ENCODE data around the gene MEGF8.
A peak's percentile ranks its signal among the peaks of the same experiment; 100 is the strongest.
"Not testable (repeated sequence)": the region's sequence is repeated elsewhere in the genome, so short reads cannot be mapped to it uniquely, and the experiment has no call there.

MEGF8 gene

DNA sequence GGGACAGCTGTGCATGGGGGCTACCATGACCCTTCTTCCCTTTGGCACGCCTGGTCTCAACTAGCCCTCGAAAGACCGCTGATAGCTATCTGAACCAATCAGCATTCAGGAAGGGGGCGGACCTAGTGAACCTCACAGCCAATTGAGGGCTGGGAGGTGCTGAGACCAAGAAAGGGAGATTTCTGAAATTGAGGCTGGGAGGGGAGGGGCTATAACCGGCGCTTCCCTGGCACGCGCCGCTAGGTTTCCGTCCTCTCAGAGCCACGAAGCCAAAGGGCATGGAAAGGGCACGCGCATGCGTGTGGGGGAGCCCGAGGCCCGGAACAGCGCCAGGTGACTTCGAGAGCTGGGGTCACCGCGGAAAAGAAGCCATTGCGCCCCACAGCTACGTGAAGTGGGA is 18.8 kb upstream of the MEGF8 start:
- DNase-seq = no peak

DNA sequence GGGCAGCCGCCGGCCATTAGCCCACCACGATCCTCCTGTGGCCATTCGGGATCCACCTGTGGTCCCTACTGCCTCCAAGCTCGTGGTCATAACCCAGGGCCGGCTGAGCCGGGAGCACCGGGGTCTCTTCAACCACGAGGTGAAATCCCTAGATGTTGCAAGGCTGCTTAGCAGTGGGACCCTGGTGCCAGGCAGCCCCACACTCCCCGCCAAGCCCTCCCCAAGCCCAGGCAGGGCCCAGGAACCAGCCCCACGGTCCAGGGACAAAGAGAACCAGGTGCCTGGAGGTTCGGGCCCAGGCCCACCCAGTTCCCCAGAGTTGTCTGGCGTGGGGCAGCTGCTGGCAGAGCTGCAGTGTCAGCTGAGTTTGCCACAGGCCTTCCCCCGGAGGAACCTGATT is 15.7 kb upstream of the MEGF8 start:
- DNase-seq = no peak

DNA sequence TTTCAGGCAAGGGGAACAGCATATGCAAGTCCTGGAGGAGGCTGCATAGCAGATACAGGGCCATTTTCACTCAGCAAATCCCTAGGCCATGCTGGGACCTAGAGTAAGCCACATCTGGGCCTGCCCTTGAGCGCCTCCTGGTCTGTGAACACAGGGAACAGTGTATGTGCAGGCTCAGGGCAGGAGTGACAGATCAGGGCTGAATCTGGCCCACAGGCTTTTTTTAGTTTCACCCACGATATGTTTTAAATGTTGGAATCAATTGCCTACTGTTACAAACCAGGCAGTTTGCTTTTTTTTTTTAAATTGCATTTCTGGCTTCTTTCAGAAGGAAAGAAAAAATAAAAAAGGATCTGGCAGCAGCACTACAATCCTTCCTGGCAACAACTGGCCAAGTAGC is 13.8 kb upstream of the MEGF8 start:
- no peak for DNase-seq

DNA sequence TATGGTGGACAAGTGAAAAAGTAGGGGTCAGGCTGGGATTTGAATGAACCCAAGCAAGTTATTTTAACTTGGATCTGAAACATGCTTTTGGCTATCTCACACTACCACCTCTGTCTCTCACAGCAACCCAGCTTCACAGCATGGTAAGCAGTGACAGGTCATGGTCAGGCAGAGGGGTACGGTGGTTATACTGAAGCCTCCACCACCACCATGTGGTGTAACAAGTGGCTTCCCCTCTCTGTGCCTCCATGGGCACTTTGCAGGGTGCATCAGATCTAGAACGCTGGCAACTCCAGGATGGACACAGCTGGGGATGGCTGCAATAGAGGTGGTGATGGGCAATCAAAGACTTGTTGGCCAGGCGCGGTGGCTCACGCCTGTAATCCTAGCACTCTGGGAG is 13.1 kb upstream of the MEGF8 start:
- no peak for DNase-seq

DNA sequence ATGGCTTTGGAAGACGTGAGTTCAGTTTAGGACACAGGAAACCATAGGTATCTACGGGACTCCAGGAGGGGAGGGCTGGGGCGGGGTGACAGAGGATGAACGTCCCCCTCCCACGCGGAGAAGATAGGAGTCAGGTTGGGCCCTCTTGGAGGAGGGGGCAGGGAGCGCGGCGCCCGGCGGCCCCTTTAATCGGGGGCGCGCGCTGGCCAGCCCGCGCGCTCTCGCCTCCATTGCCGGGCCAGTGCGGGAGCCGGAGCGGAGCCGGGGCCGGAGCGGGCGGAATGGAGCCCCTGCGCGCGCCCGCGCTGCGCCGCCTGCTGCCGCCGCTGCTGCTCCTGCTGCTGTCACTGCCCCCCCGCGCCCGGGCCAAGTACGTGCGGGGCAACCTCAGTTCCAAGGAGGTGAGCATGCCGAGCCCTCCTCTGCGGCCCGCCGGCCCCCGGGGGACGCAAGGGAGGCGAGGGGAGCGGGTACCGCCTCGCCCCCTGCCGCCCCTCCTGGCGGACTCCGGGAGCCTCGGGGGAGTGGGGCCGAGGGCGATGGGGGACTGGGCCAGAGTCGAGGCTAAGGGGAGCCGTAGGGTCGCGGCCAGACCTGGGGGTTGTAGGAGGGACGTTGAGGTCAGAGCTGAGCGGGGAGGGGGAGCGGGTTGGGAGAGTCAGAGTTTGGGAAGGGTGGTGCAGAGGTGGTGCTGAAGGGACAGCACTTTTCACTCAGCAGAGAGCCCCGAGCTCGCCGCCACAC is 12.2 kb upstream of the MEGF8 start, which contains the start of gene TMEM145:
TSS of gene TMEM145 (plus strand) at position 214 of the 744 bp plus-strand sequence. CDS start at position 282, 68 bp downstream.
- DNase-seq = peak in 1 of 4 experiments; percentile 24

DNA sequence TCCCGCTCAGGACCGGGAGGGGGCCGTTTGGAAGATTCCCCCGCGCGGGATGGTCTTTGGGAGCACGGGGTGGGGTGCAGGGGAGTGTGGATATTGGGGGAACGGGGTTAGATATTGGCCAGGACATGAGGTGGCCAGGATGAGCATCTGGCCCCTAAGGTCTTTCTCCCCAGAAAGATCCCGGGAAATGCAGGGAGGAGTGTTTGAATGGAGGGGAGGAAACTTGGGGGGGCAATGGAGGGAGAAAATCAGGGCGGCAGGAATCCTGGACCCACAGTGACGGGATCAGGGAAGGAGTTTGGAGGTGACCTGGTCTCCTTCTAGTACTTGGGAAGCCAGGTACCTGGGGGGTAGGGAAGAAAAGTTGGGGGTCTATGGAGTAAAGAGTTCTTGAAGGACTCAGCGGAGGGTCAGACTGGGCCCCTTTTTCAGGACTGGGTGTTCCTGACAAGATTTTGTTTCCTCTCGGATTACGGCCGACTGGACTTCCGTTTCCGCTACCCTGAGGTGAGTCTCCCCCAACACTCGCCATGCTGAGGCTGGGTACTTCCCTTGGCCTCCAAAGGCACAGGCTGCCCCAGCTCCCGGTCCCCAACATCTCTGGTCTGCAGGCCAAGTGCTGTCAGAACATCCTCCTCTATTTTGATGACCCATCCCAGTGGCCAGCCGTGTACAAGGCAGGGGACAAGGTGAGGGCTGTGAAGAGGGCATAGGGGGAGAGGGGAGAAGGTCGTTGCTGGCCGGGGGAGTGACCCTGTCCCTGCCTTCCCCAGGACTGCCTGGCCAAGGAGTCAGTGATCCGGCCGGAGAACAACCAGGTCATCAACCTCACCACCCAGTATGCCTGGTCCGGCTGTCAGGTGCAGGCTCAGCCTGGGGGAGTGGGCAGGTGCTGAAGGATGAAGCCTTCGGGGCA is 11.3 kb upstream of the MEGF8 start:
- no peak for DNase-seq

DNA sequence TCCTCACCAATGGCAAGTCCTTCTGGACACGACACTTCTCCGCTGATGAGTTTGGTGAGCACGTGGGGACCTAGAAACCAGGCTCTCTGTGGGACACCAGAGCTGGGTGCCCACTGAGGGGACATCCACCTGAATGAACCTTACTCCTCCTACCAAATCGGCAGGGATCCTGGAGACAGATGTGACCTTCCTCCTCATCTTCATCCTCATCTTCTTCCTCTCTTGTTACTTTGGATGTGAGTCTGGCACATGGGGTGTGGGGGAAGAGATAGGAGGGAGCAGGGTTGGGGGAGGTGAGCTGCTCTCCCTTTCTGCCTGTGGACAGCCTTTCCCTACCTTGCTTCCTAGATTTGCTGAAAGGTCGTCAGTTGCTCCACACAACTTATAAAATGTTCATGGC is 10.4 kb upstream of the MEGF8 start:
- DNase-seq = no peak

DNA sequence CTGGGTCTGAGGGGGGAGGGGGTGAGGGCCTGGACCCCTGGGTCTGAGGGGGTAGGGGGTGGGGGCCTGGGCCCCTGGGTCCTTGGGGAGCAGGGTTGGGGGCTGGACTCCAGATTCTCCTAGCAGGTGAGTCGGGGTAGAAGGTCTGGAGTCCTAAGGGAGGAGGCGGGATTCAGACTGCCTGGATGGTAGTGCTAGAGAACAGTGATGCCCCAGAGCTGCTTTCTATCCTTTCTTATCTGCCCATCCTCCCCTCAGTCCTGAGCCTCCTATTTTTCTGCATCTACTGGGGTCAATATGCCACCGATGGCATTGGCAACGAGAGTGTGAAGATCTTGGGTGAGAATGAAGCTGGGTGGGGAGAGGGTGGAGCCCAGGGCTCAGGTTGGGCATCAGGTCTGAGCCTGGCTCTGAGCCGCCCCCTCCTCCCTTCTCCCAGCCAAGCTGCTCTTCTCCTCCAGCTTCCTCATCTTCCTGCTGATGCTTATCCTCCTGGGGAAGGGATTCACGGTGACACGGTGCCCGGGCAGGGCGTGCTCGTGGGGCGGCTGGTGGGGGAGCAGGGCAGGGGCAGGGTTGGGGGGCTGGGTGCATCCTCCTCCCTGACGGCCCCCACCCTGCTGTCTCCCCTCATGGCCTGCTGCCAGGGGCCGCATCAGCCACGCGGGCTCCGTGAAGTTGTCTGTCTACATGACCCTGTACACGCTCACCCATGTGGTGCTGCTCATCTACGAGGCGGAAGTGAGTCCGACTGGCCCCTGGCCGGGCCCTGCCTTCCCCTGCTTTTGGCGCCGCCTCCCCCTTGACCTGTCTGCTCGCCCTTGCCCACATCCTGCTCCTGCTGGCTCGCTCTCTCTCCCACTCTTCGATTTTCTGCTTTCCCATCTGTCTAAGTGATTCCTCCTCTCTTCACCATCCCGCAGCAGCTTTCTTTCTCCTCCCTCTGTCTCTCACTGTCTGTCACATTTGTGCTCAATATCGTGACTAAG is 8.9 kb upstream of the MEGF8 start:
- DNase-seq = no peak

DNA sequence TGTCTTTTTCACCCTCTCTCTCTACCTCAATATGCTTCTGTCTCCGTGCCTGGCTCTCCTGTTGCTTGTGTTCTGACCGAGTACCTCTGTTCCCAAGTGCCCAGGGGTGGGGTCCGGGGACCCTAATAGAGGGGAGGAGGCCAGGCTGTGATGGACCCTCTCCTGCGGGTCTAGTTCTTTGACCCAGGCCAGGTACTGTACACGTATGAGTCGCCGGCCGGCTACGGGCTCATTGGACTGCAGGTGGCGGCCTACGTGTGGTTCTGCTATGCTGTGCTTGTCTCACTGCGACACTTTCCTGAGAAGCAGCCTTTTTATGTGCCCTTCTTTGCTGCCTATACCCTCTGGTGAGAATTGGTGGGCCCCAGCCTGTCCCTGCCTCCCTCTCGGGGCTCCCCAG is 7.9 kb upstream of the MEGF8 start:
- no peak for DNase-seq

DNA sequence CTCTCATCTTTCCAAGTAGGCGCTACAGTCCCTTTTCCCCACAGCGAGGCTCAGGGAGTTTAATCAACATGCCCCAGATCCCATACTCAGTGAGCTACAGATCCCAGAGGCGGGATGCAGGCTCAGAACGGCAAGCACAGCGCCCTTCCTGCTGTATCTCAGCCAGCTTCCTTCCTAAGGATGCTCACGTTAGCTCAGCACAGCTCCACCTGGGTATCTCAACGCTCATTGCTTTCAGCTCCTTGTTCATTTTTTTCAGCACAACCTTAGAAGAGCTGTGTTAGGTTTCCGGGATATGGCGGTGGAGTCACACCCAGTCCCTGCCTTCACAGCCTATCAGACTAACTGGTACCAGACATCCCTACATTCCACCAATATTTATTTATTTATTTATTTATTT is 3.1 kb upstream of the MEGF8 start:
- no peak for DNase-seq

DNA sequence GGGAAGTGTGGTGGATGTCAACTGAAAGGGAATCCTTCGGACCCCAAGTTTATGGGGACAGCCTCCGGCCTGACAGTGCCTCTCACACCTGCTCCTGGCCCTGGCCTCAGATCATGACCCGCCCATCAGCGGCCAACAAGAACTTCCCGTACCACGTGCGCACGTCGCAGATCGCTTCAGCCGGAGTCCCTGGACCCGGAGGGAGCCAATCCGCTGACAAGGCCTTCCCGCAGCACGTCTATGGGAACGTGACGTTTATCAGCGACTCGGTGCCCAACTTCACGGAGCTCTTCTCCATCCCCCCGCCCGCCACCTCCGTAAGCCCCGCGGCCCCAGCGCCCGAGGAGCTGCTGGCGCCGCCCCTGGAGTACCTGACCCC is 2.0 kb upstream of the MEGF8 start:
- DNase-seq = no peak

DNA sequence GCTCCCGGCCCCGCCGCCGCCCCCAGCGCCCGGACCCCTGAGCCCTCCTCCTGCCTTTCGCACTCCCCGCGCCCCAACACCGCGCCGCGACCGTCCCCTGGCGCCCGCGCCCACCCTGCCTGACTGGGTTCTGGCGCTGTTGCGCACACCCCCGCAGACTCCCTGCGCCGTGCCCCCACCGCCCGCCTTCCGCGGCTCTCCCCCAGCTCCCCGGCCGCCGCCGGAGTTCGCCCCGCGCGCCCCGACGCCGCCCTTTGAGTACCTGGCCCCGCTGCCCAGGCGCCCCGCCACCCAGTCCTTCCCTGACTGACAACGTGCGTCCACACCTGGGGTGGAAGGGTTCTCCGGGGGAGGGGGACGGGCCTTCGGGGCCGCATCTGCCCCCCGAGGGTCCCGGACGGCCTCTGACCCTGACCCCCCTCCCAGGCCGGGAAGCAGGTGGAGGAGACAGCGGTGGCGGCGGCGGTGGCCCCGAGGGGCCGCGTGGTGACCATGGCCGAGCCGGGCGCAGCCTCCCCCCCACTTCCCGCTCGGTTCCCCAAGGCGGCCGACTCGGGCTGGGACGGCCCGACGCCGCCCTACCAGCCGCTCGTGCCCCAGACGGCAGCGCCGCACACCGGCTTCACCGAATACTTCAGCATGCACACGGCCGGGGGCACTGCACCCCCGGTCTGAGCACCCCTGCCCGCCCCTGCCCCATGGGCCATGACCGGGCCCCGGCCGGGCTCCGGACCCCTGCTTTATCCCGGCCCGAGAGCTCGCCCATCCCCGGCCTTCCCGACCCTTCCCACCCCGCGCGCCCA is 1.4 kb upstream of the MEGF8 start:
- DNase-seq = no peak

DNA sequence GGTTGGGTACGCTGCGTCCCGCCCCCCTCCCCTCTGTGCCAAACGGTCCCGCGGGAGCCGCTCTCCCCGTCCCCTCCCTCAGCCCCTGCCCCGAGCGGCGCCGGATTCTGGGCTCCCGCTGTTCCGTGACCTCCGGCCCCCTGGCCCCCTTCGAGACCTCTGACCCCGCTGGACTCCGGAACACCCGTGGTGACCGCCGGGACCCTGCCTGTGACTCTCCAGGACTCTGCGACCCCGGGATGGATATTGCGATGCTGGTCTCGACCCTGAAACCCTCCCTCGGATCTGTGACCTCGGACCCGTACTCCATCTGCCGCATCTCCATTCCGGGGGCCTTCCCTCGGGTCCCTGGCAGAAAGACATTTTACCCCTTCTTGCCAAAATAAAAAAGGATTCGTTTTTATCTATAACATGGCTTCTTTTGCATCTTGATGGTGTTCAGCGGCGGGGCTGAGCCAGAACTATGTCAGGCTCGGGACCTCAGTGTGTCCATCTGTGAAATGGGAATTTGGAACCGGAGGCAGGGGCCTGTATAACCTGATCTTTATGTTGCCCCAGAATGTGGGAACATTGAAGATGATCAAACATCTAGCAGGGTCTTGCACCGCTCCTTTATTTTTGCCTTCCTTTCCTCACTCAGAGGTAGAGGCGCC is 654 bp upstream of the MEGF8 start:
- no peak for DNase-seq

DNA sequence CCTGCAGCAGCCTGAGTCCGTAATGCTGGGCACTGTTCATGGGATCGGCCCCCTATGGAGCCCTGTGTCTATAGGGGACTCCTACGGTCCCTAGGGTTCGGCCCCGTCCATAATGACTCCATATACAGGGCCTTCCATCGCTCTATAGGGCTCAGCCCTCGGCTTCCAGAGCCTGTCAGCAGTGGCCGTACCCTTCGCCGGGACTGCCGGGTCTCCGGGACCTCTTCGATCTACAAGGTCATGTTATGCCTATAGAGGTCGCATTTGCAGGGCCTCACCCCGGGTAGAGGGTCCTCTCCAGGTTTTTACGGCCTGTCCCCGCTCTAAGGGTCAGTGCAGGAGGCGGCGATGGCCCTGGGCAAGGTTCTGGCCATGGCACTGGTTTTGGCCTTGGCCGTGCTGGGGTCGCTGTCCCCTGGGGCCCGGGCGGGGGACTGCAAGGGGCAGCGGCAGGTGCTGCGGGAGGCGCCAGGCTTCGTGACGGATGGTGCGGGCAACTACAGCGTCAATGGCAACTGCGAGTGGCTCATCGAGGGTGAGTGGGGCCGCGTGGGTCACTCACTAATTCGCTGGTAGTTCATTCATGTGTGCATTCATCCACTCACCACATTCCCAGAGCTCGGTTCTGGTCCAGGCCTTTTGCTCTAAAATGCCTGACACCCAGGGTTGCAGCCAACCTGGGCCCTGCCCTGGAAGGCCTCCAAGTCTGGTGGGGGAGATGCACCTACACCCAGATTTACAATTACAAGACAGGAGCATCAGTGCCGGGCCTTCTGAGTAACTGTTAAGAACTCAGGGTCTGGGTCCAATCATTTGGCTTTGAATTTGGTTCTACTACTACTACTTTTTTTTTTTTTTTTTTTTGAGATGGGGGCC is 699 bp downstream of the MEGF8 start:
- no peak for DNase-seq

DNA sequence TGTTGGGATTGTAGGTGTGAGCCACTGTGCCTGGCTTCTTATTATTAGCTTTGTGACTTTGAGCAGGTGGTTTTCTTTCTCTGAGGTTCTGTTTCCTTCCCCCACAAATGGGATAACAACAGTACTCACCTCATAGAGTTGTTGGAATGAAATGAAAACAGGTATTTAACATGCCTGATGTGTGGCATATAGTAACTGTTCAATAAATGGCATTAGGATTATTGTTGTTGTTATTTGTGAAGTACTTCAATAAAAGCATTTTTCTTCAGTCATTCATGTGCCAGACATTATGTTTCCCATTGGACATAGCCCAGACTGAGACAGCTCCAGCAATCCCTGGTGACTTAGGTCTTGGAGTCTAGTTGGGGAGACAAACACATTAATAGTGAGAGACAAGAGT is 1.5 kb downstream of the MEGF8 start:
- DNase-seq = no peak

DNA sequence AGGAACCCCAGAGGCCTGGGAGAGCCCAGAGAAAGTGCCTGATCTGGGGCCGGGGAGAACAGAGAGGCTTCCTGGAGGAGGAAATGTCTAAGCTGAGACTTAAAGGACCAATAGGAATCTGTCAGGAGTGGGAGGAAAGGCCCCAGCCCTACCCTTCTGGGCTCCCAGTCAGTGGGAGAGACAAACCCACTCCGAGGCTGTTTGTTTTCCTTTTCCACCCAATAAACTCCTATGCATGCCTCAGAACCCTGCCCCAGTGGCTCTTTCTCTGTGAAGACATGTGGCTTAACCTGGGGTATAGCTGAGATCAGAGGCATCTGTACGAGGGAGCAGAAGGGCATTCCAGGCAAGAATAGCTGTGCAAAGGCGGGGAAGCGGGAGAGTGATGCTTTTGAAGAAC is 1.9 kb downstream of the MEGF8 start:
- DNase-seq = no peak

DNA sequence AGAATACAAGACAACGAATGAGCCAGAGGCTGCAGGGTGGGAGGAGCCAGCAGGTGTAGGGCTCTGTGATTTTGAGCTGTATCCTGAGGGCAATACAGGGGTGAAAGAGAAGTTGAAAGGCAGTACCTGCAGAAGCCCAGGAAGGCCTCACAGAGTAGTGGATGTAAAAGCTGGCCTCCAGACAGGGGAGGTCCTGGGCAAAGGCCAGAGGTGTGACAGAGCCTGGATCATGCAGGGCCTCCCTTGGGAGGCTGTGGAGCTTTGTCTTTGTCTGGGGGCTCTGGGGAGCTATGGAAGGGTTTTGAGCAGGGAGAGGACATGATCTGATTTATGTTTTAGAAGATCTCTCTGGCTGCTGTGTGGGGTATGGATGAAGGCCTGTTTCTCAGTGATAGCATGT is 2.7 kb downstream of the MEGF8 start:
- no peak for DNase-seq

DNA sequence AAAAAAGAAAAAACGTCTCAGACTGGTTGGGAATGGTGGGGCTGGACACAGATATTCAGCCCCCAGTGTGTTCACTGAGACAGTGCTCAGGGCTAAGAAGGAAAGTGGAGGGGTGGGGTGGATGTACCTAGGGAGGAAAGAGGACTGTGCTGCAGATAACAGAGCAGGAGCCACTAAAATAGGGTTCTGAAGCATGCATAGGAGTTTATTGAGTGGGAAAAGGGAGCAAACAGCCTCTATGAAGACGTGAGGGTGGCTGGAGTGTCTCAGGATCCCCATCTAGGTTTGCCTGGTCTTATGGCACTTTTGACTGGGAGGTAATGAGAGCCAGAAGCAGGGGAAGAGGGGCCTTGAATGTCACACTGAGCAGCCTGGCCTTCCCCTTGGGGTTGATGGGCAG is 3.4 kb downstream of the MEGF8 start:
- no peak for DNase-seq

DNA sequence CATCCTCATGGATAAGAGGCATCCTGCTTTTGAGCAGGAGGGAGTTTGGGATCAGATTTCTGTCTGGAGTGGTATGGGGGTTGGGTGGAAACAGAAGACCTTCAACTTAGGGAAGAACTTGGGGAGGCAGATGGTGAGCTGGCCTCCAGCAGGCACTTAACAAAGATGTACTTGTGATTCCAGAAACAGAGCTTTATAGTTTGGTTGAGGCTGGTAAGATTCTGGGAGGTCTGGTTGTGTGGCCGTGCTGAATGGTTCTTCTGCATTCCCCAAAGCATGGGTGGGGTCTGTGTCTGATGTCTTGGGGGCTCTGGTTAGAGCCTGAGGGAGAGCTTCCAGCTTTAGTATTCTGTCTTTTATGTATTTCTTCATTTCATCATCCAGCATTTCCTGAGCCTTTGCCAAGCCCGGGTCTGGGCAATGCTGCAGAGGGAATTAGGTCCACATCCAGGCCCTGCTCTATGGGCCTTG is 4.8 kb downstream of the MEGF8 start:
- no peak for DNase-seq

DNA sequence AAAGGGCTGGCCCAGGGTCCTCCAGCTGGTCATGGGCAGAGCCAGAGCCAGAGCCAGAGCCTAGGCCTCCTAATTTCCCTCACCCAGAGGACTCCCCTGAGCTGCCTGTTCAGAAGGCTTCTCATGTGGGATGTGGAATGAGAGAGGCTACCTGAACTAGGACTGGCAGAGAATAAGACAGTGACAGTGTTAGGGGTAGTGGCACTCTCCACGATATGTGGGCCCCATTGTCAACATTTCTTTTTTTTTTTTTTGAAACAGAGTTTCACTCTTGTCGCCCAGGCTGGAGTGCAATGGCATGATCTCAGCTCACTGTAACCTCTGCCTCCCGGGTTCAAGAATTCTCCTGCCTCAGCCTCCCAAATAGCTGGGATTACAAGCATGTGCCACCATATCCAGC is 5.9 kb downstream of the MEGF8 start:
- not testable (repeated sequence) for DNase-seq

All from activated CD4-positive, CD25-positive, alpha-beta regulatory T cell (primary cell).